ENCODE measurements around the gene KCNN2. TPM values are rescaled to one million over a fixed set of nuclear protein-coding genes. Genes with fewer than 3 reads are reported as not detected.

Gene KCNN2
- total RNA-seq, 3 donors from 2014 or later = 0.16 to 0.33 TPM; not detected in 1

- Histone ChIP-seq H3K27ac (no peak overlapping the region), H3K4me3 (no peak overlapping the region), H3K27me3 (no peaks in the 10 kb centered on the region), H3K36me3 (no peaks in the 10 kb centered on the region), H3K9me3 (no peaks in the 10 kb centered on the region), H3K4me1 (no peaks in the 10 kb centered on the region)
- DNase-seq (ENCODE audit: low spot score in 2 of 2) = no peak
- TF ChIP-seq POLR2A (IDR thresholded peaks at IDR 0.05) (no peak), POLR2AphosphoS5 (IDR thresholded peaks at IDR 0.05) (no peak), CTCF (IDR thresholded peaks at IDR 0.05) (no peak)
- intact Hi-C loops (cut with DNase I; ENCODE audit: low total_unique reads) = no loop called here
These were observed 42.6 kb upstream of the KCNN2 start for GRCh38 chr5:114319236-114319635.

- intact Hi-C loops (cut with DNase I; ENCODE audit: low total_unique reads) = no loop called here
- H3K4me1 ChIP-seq = no peaks in the 10 kb centered on the region
- no peaks in the 10 kb centered on the region for H3K27me3 ChIP-seq
- no peak overlapping the region for H3K4me3 ChIP-seq
- H3K27ac ChIP-seq = no peak overlapping the region
- no peaks in the 10 kb centered on the region for H3K36me3 ChIP-seq
- DNase-seq (ENCODE audit: low spot score in 2 of 2) = no peak
- TF ChIP-seq CTCF (IDR thresholded peaks at IDR 0.05) (no peak), POLR2A (IDR thresholded peaks at IDR 0.05) (no peak), POLR2AphosphoS5 (IDR thresholded peaks at IDR 0.05) (no peak)
- H3K9me3 ChIP-seq = no peaks in the 10 kb centered on the region
These were observed 42.0 kb upstream of the KCNN2 start for GRCh38 chr5:114319821-114320220.

- Histone ChIP-seq H3K4me3 (no peak overlapping the region), H3K36me3 (no peaks in the 10 kb centered on the region), H3K9me3 (no peaks in the 10 kb centered on the region), H3K4me1 (no peaks in the 10 kb centered on the region), H3K27me3 (no peaks in the 10 kb centered on the region), H3K27ac (no peak overlapping the region)
- intact Hi-C loops (cut with DNase I; ENCODE audit: low total_unique reads) = no loop called here
- DNase-seq (ENCODE audit: low spot score in 2 of 2) = no peak
- TF ChIP-seq POLR2A (IDR thresholded peaks at IDR 0.05) = no peak
- TF ChIP-seq POLR2AphosphoS5 (IDR thresholded peaks at IDR 0.05) = no peak
- TF ChIP-seq CTCF (IDR thresholded peaks at IDR 0.05) = no peak
These were observed 37.6 kb upstream of the KCNN2 start for GRCh38 chr5:114324282-114324681.

- no peaks in the 10 kb centered on the region for H3K36me3 ChIP-seq
- TF ChIP-seq CTCF (IDR thresholded peaks at IDR 0.05) = no peak
- no peak for TF ChIP-seq POLR2AphosphoS5 (IDR thresholded peaks at IDR 0.05)
- TF ChIP-seq POLR2A (IDR thresholded peaks at IDR 0.05) = no peak
- H3K27ac ChIP-seq = no peak overlapping the region
- H3K27me3 ChIP-seq = no peaks in the 10 kb centered on the region
- no peak overlapping the region for H3K4me3 ChIP-seq
- no peak for DNase-seq (ENCODE audit: low spot score in 2 of 2)
- H3K4me1 ChIP-seq = no peaks in the 10 kb centered on the region
- H3K9me3 ChIP-seq = no peaks in the 10 kb centered on the region
- intact Hi-C loops (cut with DNase I; ENCODE audit: low total_unique reads) = no loop called here
These were observed 36.3 kb upstream of the KCNN2 start for GRCh38 chr5:114325541-114325940.

- H3K4me3 ChIP-seq = no peak overlapping the region
- no peak for DNase-seq (ENCODE audit: low spot score in 2 of 2)
- intact Hi-C loops (cut with DNase I; ENCODE audit: low total_unique reads) = no loop called here
- H3K9me3 ChIP-seq = no peaks in the 10 kb centered on the region
- TF ChIP-seq POLR2A (IDR thresholded peaks at IDR 0.05) (no peak), POLR2AphosphoS5 (IDR thresholded peaks at IDR 0.05) (no peak), CTCF (IDR thresholded peaks at IDR 0.05) (no peak)
- no peaks in the 10 kb centered on the region for H3K27me3 ChIP-seq
- H3K36me3 ChIP-seq = no peaks in the 10 kb centered on the region
- H3K4me1 ChIP-seq = no peaks in the 10 kb centered on the region
- no peak overlapping the region for H3K27ac ChIP-seq
These were observed 34.4 kb upstream of the KCNN2 start for GRCh38 chr5:114327474-114327873.

Data from breast epithelium (tissue), 4 donors.